Fibroblast of skin of left quadriceps (primary cell): ENCODE measurements around the gene TRPC1.
"Not testable (repeated sequence)": the region's sequence is repeated elsewhere in the genome, so short reads cannot be mapped to it uniquely, and the experiment has no call there.

Experiments used
- DNase-seq, 2 experiments: peaks; one replicate each; pipeline ENCODE4 v3.0.0-alpha.2; 2013; ENCODE audit warnings: low read depth in 2 of 2

The TRPC1 gene

DNA sequence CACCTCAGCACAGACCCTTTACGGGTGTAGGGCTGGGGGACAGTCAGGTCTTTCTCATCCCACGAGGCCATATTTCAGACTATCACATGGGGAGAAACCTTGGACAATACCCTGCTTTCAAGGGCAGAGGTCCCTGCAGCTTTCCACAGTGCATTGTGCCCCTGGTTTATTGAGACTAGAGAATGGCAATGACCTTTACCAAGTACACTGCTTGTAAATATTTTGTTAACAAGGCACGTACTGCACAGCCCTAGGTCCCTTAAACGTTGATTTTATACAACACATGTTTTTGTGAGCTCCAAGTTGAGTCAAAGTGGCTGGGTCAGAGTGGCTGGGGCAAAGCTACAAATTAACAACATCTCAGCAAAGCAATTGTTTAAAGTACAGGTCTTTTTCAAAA is 28.8 kb downstream of the TRPC1 start:
- not testable (repeated sequence) for DNase-seq

DNA sequence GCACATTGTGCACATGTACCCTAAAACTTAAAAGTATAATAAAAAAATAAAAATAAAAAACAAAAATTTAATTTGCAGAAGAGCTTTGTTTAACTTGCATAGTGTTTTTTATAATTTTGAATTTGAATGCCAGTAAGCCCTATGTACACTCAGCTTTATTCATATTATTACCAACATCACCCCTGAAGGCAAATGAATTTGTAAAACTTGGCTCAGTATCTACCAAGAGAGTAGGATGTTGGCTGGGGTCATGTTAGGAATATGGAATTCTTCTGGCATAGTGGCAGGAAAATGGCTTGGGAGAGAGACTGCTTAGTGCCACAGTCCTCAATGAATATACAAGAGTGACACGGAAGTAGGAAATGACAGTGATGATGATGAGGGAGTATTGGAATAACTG is 30.7 kb downstream of the TRPC1 start:
- no peak for DNase-seq

DNA sequence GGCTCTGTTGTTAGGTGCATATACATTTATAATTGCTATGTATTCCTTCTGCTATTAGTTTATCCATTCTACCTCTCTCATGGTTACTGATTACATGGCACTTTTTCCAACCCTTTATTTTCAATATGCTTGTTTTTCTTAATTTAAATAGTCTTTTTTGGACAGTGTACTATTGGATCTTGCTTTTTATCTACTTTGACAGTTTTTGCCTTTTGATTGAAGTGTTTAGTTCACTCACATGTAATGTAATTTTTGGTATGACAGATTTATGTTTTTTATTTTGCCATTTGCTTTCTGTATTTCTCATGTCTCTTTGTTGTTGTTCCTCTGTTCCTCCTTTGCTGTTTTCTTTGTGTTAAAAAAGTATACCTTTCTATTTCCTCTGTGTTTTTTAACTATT is 44.5 kb downstream of the TRPC1 start:
- no peak for DNase-seq

DNA sequence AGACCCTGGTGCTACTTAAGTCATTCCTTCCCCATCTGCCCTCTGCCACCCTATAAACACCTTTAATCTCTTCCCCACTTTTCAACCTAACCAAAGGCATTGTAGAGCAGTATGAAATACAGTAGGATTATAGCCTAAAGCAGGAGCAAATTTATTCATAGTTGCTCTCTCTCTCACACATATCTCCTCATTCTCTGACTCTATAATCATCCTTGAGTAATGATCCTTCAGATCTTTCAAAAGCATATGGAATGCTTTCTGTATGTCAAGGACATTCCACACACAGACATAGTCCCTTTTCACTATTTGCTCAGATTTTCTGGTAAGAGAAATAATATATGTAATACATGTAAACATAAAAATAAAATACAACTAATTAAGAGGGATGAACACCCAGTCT is 54.1 kb downstream of the TRPC1 start:
- no peak for DNase-seq

DNA sequence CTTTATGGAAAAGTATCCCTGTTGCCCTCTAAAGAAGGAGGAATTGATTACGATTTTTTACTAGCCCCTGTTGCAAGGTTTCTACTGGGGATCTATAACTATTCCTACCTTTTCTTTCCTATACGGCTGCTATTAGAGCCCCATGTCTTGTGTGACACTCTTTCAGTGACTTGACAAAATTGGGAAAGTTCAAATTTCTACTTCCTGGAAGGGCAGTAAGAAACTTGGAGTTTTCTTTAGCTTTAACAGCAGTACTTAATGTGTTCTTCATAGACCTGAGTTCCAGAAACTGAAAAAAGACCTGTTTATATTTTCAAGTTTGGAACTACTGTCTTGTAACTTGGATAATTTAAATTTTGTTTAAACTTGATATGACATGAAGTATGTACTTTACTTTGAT is 54.7 kb downstream of the TRPC1 start:
- DNase-seq = no peak

DNA sequence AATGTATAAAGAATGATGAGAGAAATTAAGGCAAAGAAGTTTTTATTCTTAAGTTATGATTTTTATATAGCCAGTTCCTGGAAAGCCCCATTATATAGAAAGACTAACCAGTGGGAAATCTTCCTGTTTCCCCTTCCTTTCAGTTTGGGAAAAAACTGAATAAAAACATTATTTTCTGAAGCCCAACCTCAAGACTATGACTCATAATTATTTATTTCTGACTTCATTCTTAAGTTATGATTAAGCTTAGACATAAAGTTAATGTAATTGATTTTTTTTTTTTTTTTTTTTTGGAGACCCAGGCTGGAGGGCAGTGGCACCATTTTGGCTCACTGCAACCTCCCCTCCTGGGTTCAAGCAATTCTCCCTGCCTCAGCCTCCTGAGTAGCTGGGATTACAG is 55.8 kb downstream of the TRPC1 start:
- peak in 1 of 2 experiments; percentile 0 for DNase-seq

DNA sequence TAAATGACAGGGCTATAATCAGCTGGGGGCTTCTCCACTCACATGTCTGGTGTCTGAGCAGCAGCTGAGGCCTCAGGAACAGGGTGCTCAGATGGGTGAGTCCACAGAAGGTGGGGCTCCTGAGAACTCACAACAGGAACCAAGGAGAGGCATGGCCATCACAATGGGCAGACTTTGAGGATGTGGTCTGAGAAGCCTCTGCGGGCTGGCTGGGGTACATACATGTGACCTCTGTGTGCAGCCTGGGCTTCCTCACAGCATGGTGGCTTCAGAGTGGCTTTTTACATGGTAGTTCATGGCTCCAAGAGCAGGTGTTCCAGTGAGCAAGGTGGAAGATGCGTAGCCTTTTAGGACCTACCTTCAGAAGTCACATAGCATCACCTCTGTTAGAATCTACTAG is 58.8 kb downstream of the TRPC1 start:
- no peak for DNase-seq

DNA sequence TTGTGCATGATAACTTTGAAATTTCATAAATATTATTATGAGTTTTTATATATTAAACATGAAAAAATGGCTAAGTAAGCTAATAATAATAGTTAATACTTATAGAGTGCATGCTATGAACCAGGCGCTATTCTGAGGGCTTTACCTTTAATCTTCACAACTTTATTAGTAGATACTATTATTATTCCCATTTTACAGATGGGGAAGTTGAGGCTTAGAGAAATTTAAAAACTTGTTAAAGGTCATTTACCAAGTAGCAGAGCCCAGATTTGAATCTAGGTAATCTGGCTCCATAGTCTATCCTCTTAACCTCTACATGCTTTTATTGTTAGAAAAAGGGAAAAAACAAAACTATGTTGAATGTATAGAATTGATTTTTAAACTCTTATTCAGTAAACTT is 60.4 kb downstream of the TRPC1 start:
- no peak for DNase-seq

DNA sequence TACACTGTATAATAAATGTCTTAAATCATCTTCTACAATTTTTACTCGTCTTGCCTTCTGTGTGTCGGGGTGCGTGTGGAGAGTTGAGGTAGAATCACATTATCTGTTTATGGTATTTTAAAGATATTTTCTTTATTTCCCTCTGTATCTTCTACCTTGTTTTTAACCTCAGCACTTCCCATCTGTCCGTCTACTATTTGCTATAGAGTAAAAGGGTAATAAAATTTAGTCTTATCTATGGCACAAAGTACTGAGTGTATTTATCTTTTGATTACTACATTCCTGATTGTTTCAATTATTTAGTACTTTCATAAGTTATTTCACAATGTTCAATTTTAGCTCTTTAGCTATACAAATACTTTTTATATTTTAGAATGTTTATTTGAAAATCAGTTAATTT is 62.2 kb downstream of the TRPC1 start:
- no peak for DNase-seq

DNA sequence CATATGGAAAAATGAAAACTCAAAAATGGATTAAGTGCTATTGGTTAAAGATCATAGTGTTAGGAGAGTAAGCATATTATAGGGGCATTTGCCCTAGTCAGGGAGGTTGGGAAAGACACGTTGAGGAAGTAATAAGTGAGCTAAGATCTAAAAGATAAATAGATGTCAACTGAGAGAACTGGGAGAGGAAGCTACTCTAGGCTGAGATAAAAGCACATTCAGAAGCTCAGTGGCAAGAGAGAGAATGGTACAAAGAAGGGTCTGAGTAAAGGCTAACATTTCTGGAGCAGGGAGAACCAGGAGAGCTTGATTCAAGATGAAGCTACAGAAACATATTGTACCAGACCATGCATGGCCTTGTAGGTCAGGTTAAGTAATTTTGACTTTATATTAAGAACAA is 63.9 kb downstream of the TRPC1 start:
- DNase-seq = no peak

DNA sequence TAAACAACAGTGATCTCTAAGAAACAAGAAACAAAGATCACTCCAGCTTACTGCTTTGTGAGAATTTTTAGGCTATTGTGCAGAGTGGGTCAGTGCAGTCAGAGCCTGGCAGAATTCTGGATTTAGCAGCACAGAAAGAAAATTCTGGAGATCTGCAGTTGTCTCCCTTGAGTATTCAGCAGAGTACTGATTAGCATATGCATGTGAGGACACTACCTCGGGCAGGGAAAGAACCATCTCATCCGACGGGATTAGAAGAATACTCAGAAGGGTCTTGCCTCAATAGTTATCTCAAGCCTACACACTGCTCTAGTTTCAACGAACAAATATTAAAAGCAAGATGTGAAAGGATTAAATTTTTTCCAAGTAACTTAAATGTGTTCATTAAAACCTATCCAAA is 70.7 kb downstream of the TRPC1 start:
- DNase-seq = no peak

DNA sequence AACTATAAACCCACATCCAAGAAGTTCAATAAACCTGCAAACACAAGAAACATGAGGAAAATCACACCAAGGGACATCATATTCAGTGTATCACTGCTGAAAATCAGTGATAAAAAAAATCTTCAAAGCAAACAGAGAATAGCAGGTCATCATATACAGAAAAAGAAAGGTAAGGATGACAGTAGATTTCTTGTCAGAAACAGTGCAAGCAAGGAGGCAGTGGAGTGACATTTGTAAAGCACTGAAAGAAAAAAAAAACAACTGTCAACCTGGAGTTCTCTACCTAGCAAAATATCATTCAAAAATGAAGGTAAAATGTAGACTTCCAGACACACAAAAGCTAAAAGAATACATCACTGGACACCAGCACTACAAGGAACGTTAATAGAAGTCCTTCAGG is 71.5 kb downstream of the TRPC1 start:
- DNase-seq = no peak

DNA sequence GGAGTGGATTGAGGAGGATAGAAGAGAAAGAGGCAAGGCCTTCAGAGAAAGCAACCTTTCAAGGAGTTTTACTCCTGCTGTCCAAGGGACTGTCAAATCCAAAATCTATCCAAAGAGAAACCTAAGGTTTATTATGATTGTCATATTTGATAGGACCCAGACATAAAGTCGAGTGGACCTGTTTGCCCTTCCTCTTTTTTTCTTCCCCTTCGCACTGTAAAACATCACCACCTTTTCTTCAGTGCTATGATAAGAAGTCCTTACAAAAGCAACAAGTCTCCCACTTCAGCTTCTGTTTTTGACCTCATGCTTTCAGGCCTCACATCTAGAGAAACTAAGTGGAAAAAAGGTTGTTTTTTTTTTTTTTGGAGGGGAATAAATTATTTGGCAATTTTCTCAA is 73.0 kb downstream of the TRPC1 start:
- no peak for DNase-seq

DNA sequence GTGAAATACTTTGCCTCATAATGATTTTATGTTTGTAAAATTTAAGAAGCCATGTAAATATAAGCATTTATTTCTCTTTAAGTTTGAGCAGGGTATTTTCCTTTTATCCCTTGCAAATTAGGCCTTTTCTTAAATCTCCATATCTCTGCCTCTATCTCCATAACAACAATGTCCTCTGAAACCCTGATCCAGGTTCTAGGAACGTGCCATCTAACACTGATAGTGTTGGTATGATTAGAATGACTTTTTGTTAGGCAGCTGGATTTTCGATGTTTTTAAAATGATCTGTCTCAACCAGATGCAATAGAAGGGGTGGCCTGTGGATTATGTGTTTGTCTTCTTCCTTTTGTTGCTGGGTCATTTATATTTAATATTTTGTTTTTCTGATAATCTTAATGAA is 77.9 kb downstream of the TRPC1 start:
- DNase-seq = no peak

DNA sequence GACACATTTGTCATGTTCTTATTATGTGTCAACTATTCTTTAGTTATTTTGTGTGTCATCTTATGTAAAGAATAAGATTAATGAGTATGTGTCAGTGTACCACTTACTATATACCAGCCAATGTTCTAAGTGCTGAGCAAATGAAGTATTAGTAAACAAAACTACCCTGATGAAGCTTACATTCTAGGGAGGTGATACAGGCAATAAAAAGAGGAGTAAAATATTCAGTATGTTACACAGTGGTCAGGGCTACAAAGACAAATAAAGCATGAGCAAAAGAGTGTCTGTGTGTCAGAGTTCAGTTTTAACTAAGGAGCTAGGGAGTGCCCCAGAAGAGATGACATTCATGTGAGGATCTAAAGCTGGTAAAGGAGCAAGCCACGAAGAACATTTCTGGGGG is 79.1 kb downstream of the TRPC1 start:
- DNase-seq = no peak

DNA sequence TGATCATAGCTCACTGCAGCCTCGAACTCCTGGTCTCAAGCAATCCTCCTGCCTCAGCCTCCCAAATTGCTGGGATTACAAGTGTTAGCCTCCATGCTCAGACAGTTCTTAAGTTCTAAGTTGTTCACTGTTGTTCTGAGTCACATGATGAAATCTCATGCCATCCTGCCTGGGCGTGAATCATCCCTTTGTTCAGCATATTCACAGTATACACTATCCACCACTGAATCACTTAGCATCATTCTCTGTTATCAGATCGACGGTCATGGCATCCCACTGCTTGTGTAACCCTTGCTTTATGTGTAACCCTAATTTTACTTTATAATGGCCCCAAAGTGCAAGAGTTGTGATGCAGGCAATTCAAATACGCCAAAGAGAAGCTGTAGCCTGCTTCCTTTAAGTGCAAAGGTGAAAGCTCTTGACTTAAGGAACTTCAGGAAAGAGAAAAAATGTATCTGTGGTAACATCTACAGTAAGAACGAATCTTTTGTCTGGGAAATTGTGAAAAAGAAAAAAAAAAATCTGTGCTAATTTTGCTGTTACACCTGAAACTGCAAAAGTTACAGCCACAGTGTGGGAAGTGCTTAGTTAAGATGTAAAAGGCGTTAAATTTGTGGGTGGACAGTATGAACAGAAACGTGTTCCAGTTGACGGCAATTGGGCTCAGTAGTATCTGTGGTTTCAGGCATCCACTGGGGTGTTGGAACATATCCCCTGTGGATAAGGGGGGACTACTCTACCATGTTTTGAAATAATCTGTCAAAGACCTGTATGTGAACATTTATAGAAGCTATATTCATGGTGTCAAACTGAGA is 84.5 kb downstream of the TRPC1 start:
- peak; percentile 25 for DNase-seq

DNA sequence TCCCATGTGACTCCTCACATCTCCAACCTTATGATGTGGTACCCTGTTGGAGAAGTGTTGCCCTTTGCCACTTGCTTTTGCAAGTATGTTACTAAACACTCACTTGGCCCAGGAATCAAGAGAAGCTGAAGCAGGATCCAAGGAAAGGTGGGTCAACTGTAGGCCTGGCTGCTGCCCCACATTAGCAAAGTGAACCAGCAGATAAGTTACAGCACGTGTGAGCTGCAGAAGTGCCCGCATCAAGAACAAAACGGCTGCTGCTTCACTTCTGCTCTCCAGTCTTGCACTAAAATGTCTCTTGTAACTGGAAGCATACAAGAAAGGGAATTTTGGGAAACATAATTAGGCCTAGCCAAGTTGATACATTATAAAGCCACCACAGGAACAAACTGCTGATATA is 85.4 kb downstream of the TRPC1 start:
- DNase-seq = no peak

DNA sequence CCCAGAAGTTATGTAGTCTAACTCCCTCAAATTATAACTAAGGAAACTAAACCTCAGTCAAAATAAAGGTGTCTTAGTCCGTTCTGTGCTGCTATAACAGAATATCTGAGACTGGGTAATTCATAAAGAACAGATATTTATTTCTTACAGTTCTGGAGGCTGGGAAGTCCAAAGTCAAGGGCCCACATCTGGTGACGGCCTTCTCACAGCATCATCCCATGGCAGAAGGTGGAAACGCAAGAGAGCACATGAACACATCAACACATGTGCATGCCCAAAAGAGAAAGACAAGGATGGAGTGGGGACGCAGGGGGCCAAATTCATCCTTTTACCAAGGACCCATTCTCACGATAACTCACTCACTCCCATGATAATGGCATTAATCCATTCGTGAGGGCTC is 92.0 kb downstream of the TRPC1 start:
- no peak for DNase-seq

DNA sequence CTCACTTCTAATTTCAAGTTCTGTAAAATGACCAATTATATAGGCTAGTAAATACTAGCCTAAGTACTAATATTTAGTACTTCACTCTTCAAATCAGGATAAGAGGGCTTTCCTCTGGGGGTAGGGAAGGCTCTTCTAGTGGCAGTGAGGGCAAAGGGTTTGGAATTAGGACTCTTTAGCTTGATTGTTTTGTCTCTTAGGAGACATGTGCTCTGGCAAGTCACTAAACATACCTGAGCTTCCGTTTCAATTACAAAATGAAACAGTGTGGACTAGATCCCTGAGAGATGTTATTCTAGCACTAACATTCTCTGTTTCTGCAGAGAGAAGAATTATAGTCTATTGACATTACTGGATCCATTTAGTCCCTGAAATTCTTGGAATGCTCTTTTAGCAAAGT is 93.5 kb downstream of the TRPC1 start:
- DNase-seq = no peak

DNA sequence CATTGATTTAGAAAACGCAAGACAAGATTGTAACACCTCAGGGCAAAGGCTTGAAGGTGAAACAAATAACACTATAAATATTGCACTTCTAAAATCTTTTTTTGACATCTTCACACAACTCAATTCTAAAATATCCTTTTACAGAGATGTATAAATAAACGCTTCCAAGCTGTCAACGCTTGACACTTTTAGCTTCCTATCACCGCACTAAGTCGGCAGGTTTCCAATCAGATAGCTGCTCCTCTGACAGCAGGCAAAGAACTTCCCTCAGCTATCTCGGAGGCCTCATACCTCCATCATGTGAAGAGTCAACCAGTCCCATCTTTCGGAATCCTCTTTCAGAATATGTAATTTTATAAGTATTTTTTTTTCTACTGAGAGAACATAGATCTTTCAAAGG is 94.1 kb downstream of the TRPC1 start:
- DNase-seq = no peak

DNA sequence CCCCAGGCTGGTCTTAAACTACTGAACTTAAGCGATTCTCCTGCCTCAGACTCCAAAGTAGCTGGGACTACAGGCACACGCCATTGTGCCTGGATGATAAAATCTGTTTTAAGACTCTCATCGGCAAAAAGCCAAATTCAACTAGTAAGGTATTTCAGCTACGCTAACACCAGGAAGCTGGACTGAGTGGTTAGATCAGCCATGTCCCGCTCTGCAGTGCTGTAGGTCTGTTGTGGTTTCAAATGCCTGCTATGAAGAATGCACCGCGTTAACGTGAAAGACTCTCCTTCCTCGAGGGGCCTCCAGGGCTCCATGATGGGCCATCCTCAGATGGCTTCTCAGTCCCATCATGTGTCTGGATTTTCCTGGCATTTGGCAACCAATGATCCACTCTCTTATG is 94.8 kb downstream of the TRPC1 start:
- no peak for DNase-seq

DNA sequence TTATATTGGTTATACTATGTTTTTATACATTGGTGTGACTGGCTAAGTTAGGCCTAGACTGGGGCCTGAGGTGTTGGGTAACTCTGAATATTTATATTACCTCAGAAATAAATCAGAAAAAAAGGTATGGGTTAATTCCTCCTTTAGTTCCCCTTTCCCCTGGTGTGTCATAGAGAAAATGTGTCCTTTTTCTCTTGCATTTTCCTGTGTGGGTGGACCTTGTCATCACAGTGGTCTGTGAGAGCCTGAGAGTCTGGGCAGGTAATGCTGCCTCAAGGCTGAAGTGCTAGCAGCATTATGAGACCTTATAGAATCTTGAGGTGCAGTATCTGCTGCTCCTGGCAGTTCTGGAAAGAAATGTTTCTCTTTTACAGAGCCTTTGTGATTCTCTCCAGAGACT is 95.3 kb downstream of the TRPC1 start:
- no peak for DNase-seq

DNA sequence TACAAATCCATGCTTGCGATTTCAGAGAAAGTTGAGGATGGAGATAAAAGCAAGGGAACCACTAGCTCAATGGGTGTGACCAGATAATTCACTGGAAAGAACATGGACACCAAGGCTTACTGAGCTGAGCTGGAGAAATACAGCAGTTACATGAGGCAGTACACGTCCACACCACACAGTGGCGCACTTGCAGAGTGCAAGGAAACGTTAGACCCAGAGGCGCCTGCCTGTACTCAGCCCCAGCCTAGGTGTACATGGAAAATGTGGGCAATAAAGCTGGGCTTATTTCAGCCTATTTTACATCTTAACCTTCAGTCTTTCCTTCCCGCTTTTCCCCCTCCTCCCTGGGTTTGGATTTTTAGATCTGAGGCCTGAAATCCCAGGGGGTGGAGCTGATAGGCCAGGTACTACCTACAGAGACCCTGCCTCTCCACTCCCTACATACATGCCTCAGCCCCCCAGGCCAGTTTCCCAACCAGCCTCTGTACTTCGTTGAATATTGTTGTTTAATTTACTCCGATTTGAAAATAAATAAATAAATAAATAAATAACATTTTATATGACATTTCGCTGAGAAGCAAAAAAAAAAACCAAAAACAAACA is 105.0 kb downstream of the TRPC1 start:
- DNase-seq = peak; percentile 40

DNA sequence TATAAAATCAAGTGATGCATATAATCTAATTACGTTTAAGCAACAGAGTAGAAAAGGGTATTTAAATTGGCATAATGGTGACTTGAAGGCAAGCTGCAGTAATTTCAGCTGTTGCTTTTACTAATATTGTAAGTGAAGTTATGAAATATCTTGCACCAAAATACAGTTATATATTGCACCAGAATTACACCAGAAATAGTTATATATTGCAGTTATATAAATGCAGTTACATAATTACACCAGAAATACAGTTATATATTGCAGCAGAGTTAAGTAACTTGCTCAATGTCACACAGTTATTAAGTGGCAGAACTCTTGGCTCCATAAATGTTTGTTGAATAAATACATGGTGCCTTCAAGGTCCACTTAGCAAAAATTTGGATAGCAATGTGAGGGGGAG is 113.7 kb downstream of the TRPC1 start:
- no peak for DNase-seq
